Natural killer cell (primary cell): ENCODE data around the gene KCNF1. TPM values are rescaled to one million over a fixed set of nuclear protein-coding genes. Genes with fewer than 3 reads are reported as not detected.

Source experiments
- ATAC-seq, 3 donors: fragments of 150-1000 bp in 2 of 3; fragments of 200-7000 bp in 1 of 3; cut with Tn5 transposase; 1 replicate in 1 of 3; 2 replicates in 2 of 3; pipeline ENCODE4 v1.10.0; 2021; ENCODE audit warnings: mild to moderate bottlenecking in 2 of 3, moderate library complexity in 2 of 3
- DNase-seq, 2 donors: peaks; one replicate each; pipeline versions ENCODE4 v3.0.0 to v3.0.0-alpha.2; 2013 to 2021; ENCODE audit warnings: mixed read lengths in 1 of 2
- H3K27ac ChIP-seq: one replicate; pipeline ENCODE4 v1.5.1; 2013; ENCODE audit warnings: mild to moderate bottlenecking, low read length
- H3K27me3 ChIP-seq: one replicate; pipeline ENCODE4 v1.6.1; 2013; ENCODE audit warnings: low read length; ENCODE audit not compliant: control insufficient read depth, insufficient read depth
- H3K36me3 ChIP-seq: one replicate; pipeline ENCODE4 v1.6.1; 2013; ENCODE audit warnings: low read length; ENCODE audit not compliant: control insufficient read depth, insufficient read depth
- H3K4me1 ChIP-seq: one replicate; pipeline ENCODE4 v1.6.1; 2013; ENCODE audit warnings: low read length; ENCODE audit not compliant: control insufficient read depth, insufficient read depth
- H3K4me3 ChIP-seq: one replicate; pipeline ENCODE4 v1.5.1; 2013; ENCODE audit warnings: low read length
- H3K9me3 ChIP-seq: one replicate; pipeline ENCODE4 v1.6.1; 2013; ENCODE audit warnings: low read length; ENCODE audit not compliant: control insufficient read depth, insufficient read depth
- H3K27ac Mint-ChIP-seq, 2 donors: one replicate each; pipeline ENCODE4 v1.8.0; 2022; ENCODE audit warnings: mild to moderate bottlenecking in 2 of 2, mixed read lengths in 2 of 2, moderate library complexity in 1 of 2
- H3K27me3 Mint-ChIP-seq, 2 donors: one replicate each; pipeline ENCODE4 v1.8.0; 2022; ENCODE audit warnings: low read depth in 2 of 2, mixed read lengths in 2 of 2
- H3K36me3 Mint-ChIP-seq: one replicate; pipeline ENCODE4 v1.8.0; 2022; ENCODE audit warnings: mixed read lengths
- H3K4me1 Mint-ChIP-seq, 2 donors: one replicate each; pipeline ENCODE4 v1.8.0; 2022; ENCODE audit warnings: mixed read lengths in 2 of 2
- H3K4me3 Mint-ChIP-seq: one replicate; pipeline ENCODE4 v1.8.0; 2022; ENCODE audit warnings: mild to moderate bottlenecking, moderate library complexity, mixed read lengths
- H3K9me3 Mint-ChIP-seq, 2 donors: one replicate each; pipeline ENCODE4 v1.8.0; 2022; ENCODE audit warnings: mixed read lengths in 2 of 2
- CTCF ChIP-seq: fragments of 200-600 bp; IDR thresholded peaks from one replicate; pipeline ENCODE4 v1.8.0; 2022; ENCODE audit warnings: antibody characterized with exemption
- WGBS: methylation state at CpG from one replicate; pipeline ENCODE4 v1.1.7; 2013; ENCODE audit warnings: missing lambda C conversion rate; ENCODE audit not compliant: insufficient coverage; 5-methylcytosine and 5-hydroxymethylcytosine counted together
- intact Hi-C: fragments of 100-400 bp; cut with micrococcal nuclease; formaldehyde crosslinking; loops from one replicate; pipeline ENCODE4 v1.14.2; 2022
- total RNA-seq, 4 donors: library from RNA; stranded (reverse); fragments of 120-200 nt in 1 of 4; gene quantifications; one replicate each; pipeline versions ENCODE4 v1.2.3 to v1.2.4, GENCODE V29; 2013 to 2022

The KCNF1 gene
- total RNA-seq, 3 donors from 2014 or later (not counting 1 experiment from before 2014, with no cell fraction given) = not detected

GRCh38 chr2:10894264-10894935, 17.3 kb upstream of the KCNF1 start:
- Mint-ChIP-seq H3K9me3 (no peaks in the 10 kb centered on the region), H3K4me1 (no peaks in the 10 kb centered on the region), H3K4me3 (no peak overlapping the region), H3K36me3 (no peaks in the 10 kb centered on the region), H3K27me3 (peaks cover 16 to 34% of the 10 kb centered on the region in 2 donors), H3K27ac (no peak overlapping the region)
- intact Hi-C loops = no loop called here
- H3K27me3 ChIP-seq = no peaks in the 10 kb centered on the region
- no peak for ATAC-seq
- H3K4me3 ChIP-seq = no peak overlapping the region
- no peak overlapping the region for H3K27ac ChIP-seq
- no peak for TF ChIP-seq CTCF
- H3K9me3 ChIP-seq = no peaks in the 10 kb centered on the region
- no peaks in the 10 kb centered on the region for H3K36me3 ChIP-seq
- 75% methylated on average over 4 of the region's 4 CpGs for WGBS
- no peak for DNase-seq
- H3K4me1 ChIP-seq = no peaks in the 10 kb centered on the region

- no peak overlapping the region for H3K4me3 Mint-ChIP-seq
- Histone ChIP-seq H3K4me1 (no peaks in the 10 kb centered on the region), H3K36me3 (no peaks in the 10 kb centered on the region), H3K27ac (no peak overlapping the region), H3K27me3 (no peaks in the 10 kb centered on the region), H3K4me3 (no peak overlapping the region), H3K9me3 (no peaks in the 10 kb centered on the region)
- 95% methylated on average over 2 of the region's 2 CpGs for WGBS
- no peaks in the 10 kb centered on the region for H3K4me1 Mint-ChIP-seq
- no peaks in the 10 kb centered on the region for H3K36me3 Mint-ChIP-seq
- no peak for TF ChIP-seq CTCF
- H3K27ac Mint-ChIP-seq = no peak overlapping the region
- DNase-seq (no peak), ATAC-seq (no peak)
- intact Hi-C loops = no loop called here
- H3K27me3 Mint-ChIP-seq = peaks cover 16 to 36% of the 10 kb centered on the region in 2 donors
- H3K9me3 Mint-ChIP-seq = no peaks in the 10 kb centered on the region
These were observed 16.5 kb upstream of the KCNF1 start for GRCh38 chr2:10895231-10895630.

- no peaks in the 10 kb centered on the region for H3K27me3 ChIP-seq
- ATAC-seq = no peak
These were observed 13.8 kb upstream of the KCNF1 start for GRCh38 chr2:10897956-10898355.

More at GRCh38 chr2:10897956-10898355, 13.8 kb upstream of the KCNF1 start:
- no peak overlapping the region for H3K4me3 ChIP-seq
- Mint-ChIP-seq H3K4me3 (no peak overlapping the region), H3K27ac (no peak overlapping the region), H3K9me3 (no peaks in the 10 kb centered on the region), H3K4me1 (no peaks in the 10 kb centered on the region), H3K36me3 (no peaks in the 10 kb centered on the region), H3K27me3 (peaks cover 9 to 41% of the 10 kb centered on the region in 2 donors)
- no peaks in the 10 kb centered on the region for H3K4me1 ChIP-seq
- TF ChIP-seq CTCF = no peak
- H3K36me3 ChIP-seq = no peaks in the 10 kb centered on the region
- DNase-seq = no peak
- WGBS = 98% methylated on average over 4 of the region's 4 CpGs
- no peaks in the 10 kb centered on the region for H3K9me3 ChIP-seq
- intact Hi-C loops = no loop called here
- no peak overlapping the region for H3K27ac ChIP-seq
